SK-N-SH (cell line): ENCODE data around the gene TMOD3. TPM values are rescaled to one million over a fixed set of nuclear protein-coding genes. Genes with fewer than 3 reads are reported as not detected.

Experiments
- CTCF ChIA-PET: fragments of 300-600, 350-600 bp; formaldehyde crosslinking; extraction: SDS; loops from one replicate; lab custom pipeline; 2021; lab: Yijun Ruan, JAX
- POLR2A ChIA-PET: fragments of 350-600 bp; sonication (Branson Sonifier 250); formaldehyde crosslinking; extraction: SDS; loops from one replicate; lab custom pipeline; 2020; ENCODE audit warnings: antibody characterized with exemption, inconsistent platforms; lab: Yijun Ruan, JAX
- DNase-seq: peaks from one replicate; pipeline ENCODE4 v3.0.0; 2012
- H2AFZ ChIP-seq: fragments of 200-600 bp; sonication (generic); 2 replicates; pipeline ENCODE4 v1.8.1; 2016; ENCODE audit warnings: antibody characterized with exemption, mild to moderate bottlenecking, low read depth
- H3F3A ChIP-seq: fragments of 200-600 bp; sonication (generic); replicated peaks from 2 replicates; pipeline ENCODE3; 2016; ENCODE audit warnings: antibody characterized with exemption, mild to moderate bottlenecking; ENCODE audit not compliant: insufficient read depth
- H3K27ac ChIP-seq, 2 experiments: fragments of 200-500 bp in 1 of 2; fragments of 200-600 bp in 1 of 2; sonication (Bioruptor generic) in 1 of 2; sonication (generic), shearing (Covaris generic) in 1 of 2; 2 replicates each; pipeline versions ENCODE4 v1.5.1 to v1.6.1; 2014 to 2016; ENCODE audit warnings: low read depth in 2 of 2, inconsistent platforms in 1 of 2, low read length in 1 of 2, mild to moderate bottlenecking in 1 of 2, mixed read lengths in 1 of 2
- H3K27me3 ChIP-seq: fragments of 200-600 bp; sonication (generic), shearing (Covaris generic); 2 replicates; pipeline ENCODE4 v1.6.1; 2016; ENCODE audit warnings: mixed run types; ENCODE audit not compliant: insufficient read depth
- H3K36me3 ChIP-seq, 2 experiments: fragments of 200-500 bp in 1 of 2; fragments of 200-600 bp in 1 of 2; sonication (Bioruptor generic) in 1 of 2; sonication (generic) in 1 of 2; replicated peaks in 1 of 2; 2 replicates each; pipeline versions ENCODE3 to v1.5.1; 2014 to 2016; ENCODE audit warnings: low read length in 1 of 2, mild to moderate bottlenecking in 1 of 2; ENCODE audit not compliant: insufficient read depth in 2 of 2, control insufficient read depth in 1 of 2
- H3K4me1 ChIP-seq, 2 experiments: fragments of 200-500 bp in 1 of 2; fragments of 200-600 bp in 1 of 2; sonication (Bioruptor generic) in 1 of 2; sonication (generic), shearing (Covaris generic) in 1 of 2; 2 replicates each; pipeline versions ENCODE4 v1.5.1 to v1.6.1; 2014 to 2016; ENCODE audit warnings: low read depth in 1 of 2, low read length in 1 of 2, mixed run types in 1 of 2; ENCODE audit not compliant: insufficient read depth in 2 of 2, control insufficient read depth in 1 of 2
- H3K4me2 ChIP-seq: fragments of 200-600 bp; sonication (generic), shearing (Covaris generic); 2 replicates; pipeline ENCODE4 v1.6.1; 2017; ENCODE audit warnings: mixed run types
- H3K4me3 ChIP-seq, 2 experiments: fragments of 200-500 bp in 1 of 2; fragments of 200-600 bp in 1 of 2; sonication (Bioruptor generic) in 1 of 2; sonication (generic), shearing (Covaris generic) in 1 of 2; 2 replicates each; pipeline versions ENCODE4 v1.5.1 to v1.8.1; 2014 to 2016; ENCODE audit warnings: low read depth in 2 of 2, inconsistent platforms in 1 of 2, low read length in 1 of 2, mild to moderate bottlenecking in 1 of 2, mixed read lengths in 1 of 2, moderate library complexity in 1 of 2
- H3K79me2 ChIP-seq: fragments of 200-600 bp; sonication (generic); 2 replicates; pipeline ENCODE4 v1.8.1; 2017; ENCODE audit warnings: mild to moderate bottlenecking; ENCODE audit not compliant: insufficient read depth
- H3K9ac ChIP-seq: fragments of 200-600 bp; sonication (generic); 2 replicates; pipeline ENCODE4 v1.6.1; 2017; ENCODE audit warnings: mixed run types
- H3K9me2 ChIP-seq: fragments of 200-600 bp; sonication (generic); 2 replicates; pipeline ENCODE4 v1.6.1; 2017; ENCODE audit warnings: mixed run types
- H3K9me3 ChIP-seq: fragments of 200-600 bp; sonication (generic); 2 replicates; pipeline ENCODE4 v1.6.1; 2017; ENCODE audit warnings: mixed run types, mild to moderate bottlenecking, moderate library complexity
- H4K20me1 ChIP-seq: fragments of 200-600 bp; sonication (generic); 2 replicates; pipeline ENCODE4 v1.6.1; 2017; ENCODE audit warnings: mild to moderate bottlenecking, mixed run types; ENCODE audit not compliant: insufficient read depth
- EZH2phosphoT487 ChIP-seq: fragments of 200-600 bp; sonication (generic); IDR thresholded peaks from 2 replicates; pipeline ENCODE4 v1.6.1; 2017; ENCODE audit warnings: low read depth, mixed run types, mild to moderate bottlenecking, antibody characterized with exemption, moderate library complexity, borderline replicate concordance
- FOSL2 ChIP-seq: IDR thresholded peaks from 2 replicates; pipeline ENCODE4 v1.4.0; 2012; ENCODE audit warnings: low read depth, mild to moderate bottlenecking, moderate library complexity, borderline replicate concordance
- FOXM1 ChIP-seq: IDR thresholded peaks from 2 replicates; pipeline ENCODE4 v1.4.0; 2012; ENCODE audit warnings: low read depth, mild to moderate bottlenecking
- JUND ChIP-seq: IDR thresholded peaks from 2 replicates; pipeline ENCODE4 v1.4.0; 2012
- MEF2A ChIP-seq: IDR thresholded peaks from 2 replicates; pipeline ENCODE4 v1.4.0; 2012; ENCODE audit warnings: low read depth, borderline replicate concordance
- MXI1 ChIP-seq: IDR thresholded peaks from 2 replicates; pipeline ENCODE4 v1.6.1; 2012; ENCODE audit warnings: mild to moderate bottlenecking, low read depth, low read length, improper control_type of control experiment
- NRF1 ChIP-seq: IDR thresholded peaks from 2 replicates; pipeline ENCODE4 v1.6.1; 2012; ENCODE audit warnings: low read depth, mild to moderate bottlenecking, low read length
- POLR2AphosphoS5 ChIP-seq: IDR thresholded peaks from 2 replicates; pipeline ENCODE4 v1.6.1; 2012; ENCODE audit warnings: low read depth, low read length
- RAD21 ChIP-seq: IDR thresholded peaks from 2 replicates; pipeline ENCODE4 v1.6.1; 2012; ENCODE audit warnings: mild to moderate bottlenecking, low read length
- RXRA ChIP-seq: IDR thresholded peaks from 2 replicates; pipeline ENCODE4 v1.4.0; 2012; ENCODE audit warnings: low read depth, mild to moderate bottlenecking, borderline replicate concordance
- SMC3 ChIP-seq: IDR thresholded peaks from 2 replicates; pipeline ENCODE4 v1.6.1; 2012; ENCODE audit warnings: low read depth, low read length, improper control_type of control experiment
- TAF1 ChIP-seq: IDR thresholded peaks from 2 replicates; pipeline ENCODE4 v1.6.1; 2012; ENCODE audit warnings: low read depth, mild to moderate bottlenecking, low read length, moderate library complexity, borderline replicate concordance
- YY1 ChIP-seq: IDR thresholded peaks from 2 replicates; pipeline ENCODE4 v1.4.0; 2012; ENCODE audit warnings: low read depth, mild to moderate bottlenecking
- WGBS: methylation state at CpG from one replicate; pipeline ENCODE4 v1.1.6; 2017; ENCODE audit warnings: low lambda C conversion rate; 5-methylcytosine and 5-hydroxymethylcytosine counted together
- polyA plus RNA-seq, 3 experiments: library from polyadenylated mRNA; depleted of rRNA; stranded (reverse); fragments of >200 nt; gene quantifications; 2 replicates each; pipeline ENCODE4 v1.2.3, GENCODE V29; 2012
- TF ChIP-seq, protein P1 (sequence below): fragments of 200-600 bp; sonication (generic); IDR thresholded peaks from 2 replicates; pipeline ENCODE4 v1.6.1; 2017; ENCODE audit warnings: antibody characterized with exemption, mild to moderate bottlenecking, moderate library complexity
- TF ChIP-seq, protein P2 (sequence below): IDR thresholded peaks from 2 replicates; pipeline ENCODE4 v1.6.1; 2012; ENCODE audit warnings: mild to moderate bottlenecking, low read depth, low read length, moderate library complexity
- TF ChIP-seq, protein P3 (sequence below): IDR thresholded peaks from 2 replicates; pipeline ENCODE4; 2012
- TF ChIP-seq, protein P4 (sequence below): IDR thresholded peaks from 2 replicates; pipeline ENCODE4 v1.4.0; 2012; ENCODE audit warnings: low read depth
- TF ChIP-seq, protein P5 (sequence below): IDR thresholded peaks from 2 replicates; pipeline ENCODE4 v1.4.0; 2012; ENCODE audit warnings: low read depth, borderline replicate concordance
- TF ChIP-seq, protein P6 (sequence below): fragments of 150-350 bp; IDR thresholded peaks from 2 replicates; pipeline ENCODE4 v1.6.1; 2017; ENCODE audit warnings: antibody characterized with exemption, low read length, low read depth, borderline replicate concordance
- TF ChIP-seq, protein P7 (sequence below): IDR thresholded peaks from 2 replicates; pipeline ENCODE4 v1.4.0; 2012; ENCODE audit warnings: low read depth, borderline replicate concordance

The TMOD3 gene
- polyA plus RNA-seq (2012; rRNA removed) = 6.0 and 7.6 TPM in 2 replicates
- polyA plus RNA-seq (2012; cell fraction: cytosol; rRNA removed) = 10.1 and 12.7 TPM in 2 replicates
- 3.8 and 7.2 TPM in 2 replicates for polyA plus RNA-seq (2012; cell fraction: nucleus; rRNA removed)

DNA sequence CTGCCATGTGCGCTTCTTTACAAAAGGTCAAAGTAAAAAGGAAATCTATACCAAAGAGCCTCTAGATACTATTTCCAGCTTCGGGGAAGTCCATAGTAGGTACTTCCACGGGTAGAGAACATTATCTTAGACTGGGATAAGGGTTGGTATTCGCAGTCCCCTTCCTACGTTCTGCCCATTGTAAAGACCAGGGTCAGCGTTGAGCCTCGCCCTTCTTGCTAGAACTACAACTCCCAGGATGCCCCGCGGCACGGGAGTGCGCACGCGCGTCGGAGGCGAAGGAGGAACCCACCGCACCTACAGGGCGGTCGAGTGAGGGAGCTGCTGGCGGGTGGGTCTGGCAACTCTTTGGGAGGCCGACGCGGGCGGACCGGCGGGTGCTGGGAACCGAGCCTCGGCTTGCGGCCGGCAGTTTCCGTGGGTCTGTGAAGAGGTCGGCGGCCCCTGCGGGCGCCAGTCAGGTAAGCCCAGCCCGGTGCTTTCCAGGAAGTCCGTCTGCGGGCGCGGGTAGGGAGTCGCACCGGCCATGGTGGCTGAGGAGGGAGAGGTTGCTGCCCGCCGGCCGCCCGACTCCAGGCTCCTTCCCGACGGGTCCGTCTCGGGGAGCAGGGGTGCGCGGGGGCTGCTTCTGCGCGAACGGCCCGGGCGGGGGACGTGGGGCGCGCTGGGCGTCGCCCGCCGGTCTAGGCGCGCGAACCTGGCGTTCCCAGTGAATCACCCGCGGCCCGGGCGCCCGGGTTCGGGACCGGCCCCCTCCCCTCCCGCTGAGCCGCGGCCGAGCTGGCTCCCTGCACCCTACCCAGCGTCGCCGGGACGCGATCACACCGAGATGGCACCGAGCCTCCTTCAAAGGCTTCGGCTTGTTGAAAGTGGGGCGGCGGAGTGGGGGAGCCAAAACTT is at the start of gene TMOD3:
Gene TMOD3, plus strand, starts transcription at position 278 of the 900 bp plus-strand sequence. CDS start 33,232 bp downstream, outside the sequence.
- Histone ChIP-seq H3K9me3 (no peaks in the 10 kb centered on the region), H2AFZ (peak within 1 kb of the TSS; percentile 27), H3K4me3 (peak within 1 kb of the TSS; percentile 66 to 75), H4K20me1 (peaks cover 39% of the 10 kb centered on the region), H3K79me2 (peaks cover 52% of the 10 kb centered on the region), H3K27ac (peak within 1 kb of the TSS; percentile 76 to 79), H3K36me3 (peaks cover 0 to 4% of the 10 kb centered on the region in 2 experiments), H3K9ac (peak within 1 kb of the TSS; percentile 84), H3K4me2 (peak within 1 kb of the TSS; percentile 79), H3F3A (peaks cover 12% of the 10 kb centered on the region), H3K9me2 (no peaks in the 10 kb centered on the region), H3K4me1 (peaks cover 7 to 16% of the 10 kb centered on the region in 2 experiments; a peak in 3 of 4 replicates), H3K27me3 (no peaks in the 10 kb centered on the region)
- ChIA-PET CTCF (interaction anchor here (0.6 to 1.0 kb wide), 2 partner anchors 30 to 137 kb away, joined by 3 read pairs; no protein-coding TSS in a partner anchor), POLR2A (interaction anchor here (1.5 kb wide), 1 partner anchor 9 kb away, joined by 6 read pairs; no protein-coding TSS in a partner anchor)
- DNase-seq = peak; percentile 95
- 6% methylated on average over 23 of the region's 89 CpGs for WGBS
- TF ChIP-seq MEF2A = no peak
- TF ChIP-seq EZH2phosphoT487 = no peak
- TF ChIP-seq, protein P1, sequence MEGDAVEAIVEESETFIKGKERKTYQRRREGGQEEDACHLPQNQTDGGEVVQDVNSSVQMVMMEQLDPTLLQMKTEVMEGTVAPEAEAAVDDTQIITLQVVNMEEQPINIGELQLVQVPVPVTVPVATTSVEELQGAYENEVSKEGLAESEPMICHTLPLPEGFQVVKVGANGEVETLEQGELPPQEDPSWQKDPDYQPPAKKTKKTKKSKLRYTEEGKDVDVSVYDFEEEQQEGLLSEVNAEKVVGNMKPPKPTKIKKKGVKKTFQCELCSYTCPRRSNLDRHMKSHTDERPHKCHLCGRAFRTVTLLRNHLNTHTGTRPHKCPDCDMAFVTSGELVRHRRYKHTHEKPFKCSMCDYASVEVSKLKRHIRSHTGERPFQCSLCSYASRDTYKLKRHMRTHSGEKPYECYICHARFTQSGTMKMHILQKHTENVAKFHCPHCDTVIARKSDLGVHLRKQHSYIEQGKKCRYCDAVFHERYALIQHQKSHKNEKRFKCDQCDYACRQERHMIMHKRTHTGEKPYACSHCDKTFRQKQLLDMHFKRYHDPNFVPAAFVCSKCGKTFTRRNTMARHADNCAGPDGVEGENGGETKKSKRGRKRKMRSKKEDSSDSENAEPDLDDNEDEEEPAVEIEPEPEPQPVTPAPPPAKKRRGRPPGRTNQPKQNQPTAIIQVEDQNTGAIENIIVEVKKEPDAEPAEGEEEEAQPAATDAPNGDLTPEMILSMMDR = no peak
- TF ChIP-seq, protein P2, sequence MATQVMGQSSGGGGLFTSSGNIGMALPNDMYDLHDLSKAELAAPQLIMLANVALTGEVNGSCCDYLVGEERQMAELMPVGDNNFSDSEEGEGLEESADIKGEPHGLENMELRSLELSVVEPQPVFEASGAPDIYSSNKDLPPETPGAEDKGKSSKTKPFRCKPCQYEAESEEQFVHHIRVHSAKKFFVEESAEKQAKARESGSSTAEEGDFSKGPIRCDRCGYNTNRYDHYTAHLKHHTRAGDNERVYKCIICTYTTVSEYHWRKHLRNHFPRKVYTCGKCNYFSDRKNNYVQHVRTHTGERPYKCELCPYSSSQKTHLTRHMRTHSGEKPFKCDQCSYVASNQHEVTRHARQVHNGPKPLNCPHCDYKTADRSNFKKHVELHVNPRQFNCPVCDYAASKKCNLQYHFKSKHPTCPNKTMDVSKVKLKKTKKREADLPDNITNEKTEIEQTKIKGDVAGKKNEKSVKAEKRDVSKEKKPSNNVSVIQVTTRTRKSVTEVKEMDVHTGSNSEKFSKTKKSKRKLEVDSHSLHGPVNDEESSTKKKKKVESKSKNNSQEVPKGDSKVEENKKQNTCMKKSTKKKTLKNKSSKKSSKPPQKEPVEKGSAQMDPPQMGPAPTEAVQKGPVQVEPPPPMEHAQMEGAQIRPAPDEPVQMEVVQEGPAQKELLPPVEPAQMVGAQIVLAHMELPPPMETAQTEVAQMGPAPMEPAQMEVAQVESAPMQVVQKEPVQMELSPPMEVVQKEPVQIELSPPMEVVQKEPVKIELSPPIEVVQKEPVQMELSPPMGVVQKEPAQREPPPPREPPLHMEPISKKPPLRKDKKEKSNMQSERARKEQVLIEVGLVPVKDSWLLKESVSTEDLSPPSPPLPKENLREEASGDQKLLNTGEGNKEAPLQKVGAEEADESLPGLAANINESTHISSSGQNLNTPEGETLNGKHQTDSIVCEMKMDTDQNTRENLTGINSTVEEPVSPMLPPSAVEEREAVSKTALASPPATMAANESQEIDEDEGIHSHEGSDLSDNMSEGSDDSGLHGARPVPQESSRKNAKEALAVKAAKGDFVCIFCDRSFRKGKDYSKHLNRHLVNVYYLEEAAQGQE = no peak
- no peak for TF ChIP-seq FOSL2
- no peak for TF ChIP-seq RAD21
- peak; percentile 96 for TF ChIP-seq POLR2AphosphoS5
- TF ChIP-seq, protein P3, sequence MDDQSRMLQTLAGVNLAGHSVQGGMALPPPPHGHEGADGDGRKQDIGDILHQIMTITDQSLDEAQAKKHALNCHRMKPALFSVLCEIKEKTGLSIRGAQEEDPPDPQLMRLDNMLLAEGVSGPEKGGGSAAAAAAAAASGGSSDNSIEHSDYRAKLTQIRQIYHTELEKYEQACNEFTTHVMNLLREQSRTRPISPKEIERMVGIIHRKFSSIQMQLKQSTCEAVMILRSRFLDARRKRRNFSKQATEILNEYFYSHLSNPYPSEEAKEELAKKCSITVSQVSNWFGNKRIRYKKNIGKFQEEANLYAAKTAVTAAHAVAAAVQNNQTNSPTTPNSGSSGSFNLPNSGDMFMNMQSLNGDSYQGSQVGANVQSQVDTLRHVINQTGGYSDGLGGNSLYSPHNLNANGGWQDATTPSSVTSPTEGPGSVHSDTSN = no peak
- no peak for TF ChIP-seq RXRA
- TF ChIP-seq JUND = no peak
- TF ChIP-seq MXI1 = no peak; the same call in 1 of the 2 replicates
- TF ChIP-seq SMC3 = no peak
- peak; percentile 51; the same call in 1 of the 2 replicates for TF ChIP-seq TAF1
- TF ChIP-seq, protein P4, sequence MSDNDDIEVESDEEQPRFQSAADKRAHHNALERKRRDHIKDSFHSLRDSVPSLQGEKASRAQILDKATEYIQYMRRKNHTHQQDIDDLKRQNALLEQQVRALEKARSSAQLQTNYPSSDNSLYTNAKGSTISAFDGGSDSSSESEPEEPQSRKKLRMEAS = no peak
- TF ChIP-seq, protein P5, sequence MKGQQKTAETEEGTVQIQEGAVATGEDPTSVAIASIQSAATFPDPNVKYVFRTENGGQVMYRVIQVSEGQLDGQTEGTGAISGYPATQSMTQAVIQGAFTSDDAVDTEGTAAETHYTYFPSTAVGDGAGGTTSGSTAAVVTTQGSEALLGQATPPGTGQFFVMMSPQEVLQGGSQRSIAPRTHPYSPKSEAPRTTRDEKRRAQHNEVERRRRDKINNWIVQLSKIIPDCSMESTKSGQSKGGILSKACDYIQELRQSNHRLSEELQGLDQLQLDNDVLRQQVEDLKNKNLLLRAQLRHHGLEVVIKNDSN = no peak
- no peak for TF ChIP-seq FOXM1
- TF ChIP-seq YY1 = peak; percentile 70; the same call in 1 of the 2 replicates
- TF ChIP-seq, protein P6, sequence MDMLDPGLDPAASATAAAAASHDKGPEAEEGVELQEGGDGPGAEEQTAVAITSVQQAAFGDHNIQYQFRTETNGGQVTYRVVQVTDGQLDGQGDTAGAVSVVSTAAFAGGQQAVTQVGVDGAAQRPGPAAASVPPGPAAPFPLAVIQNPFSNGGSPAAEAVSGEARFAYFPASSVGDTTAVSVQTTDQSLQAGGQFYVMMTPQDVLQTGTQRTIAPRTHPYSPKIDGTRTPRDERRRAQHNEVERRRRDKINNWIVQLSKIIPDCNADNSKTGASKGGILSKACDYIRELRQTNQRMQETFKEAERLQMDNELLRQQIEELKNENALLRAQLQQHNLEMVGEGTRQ = no peak
- TF ChIP-seq, protein P7, sequence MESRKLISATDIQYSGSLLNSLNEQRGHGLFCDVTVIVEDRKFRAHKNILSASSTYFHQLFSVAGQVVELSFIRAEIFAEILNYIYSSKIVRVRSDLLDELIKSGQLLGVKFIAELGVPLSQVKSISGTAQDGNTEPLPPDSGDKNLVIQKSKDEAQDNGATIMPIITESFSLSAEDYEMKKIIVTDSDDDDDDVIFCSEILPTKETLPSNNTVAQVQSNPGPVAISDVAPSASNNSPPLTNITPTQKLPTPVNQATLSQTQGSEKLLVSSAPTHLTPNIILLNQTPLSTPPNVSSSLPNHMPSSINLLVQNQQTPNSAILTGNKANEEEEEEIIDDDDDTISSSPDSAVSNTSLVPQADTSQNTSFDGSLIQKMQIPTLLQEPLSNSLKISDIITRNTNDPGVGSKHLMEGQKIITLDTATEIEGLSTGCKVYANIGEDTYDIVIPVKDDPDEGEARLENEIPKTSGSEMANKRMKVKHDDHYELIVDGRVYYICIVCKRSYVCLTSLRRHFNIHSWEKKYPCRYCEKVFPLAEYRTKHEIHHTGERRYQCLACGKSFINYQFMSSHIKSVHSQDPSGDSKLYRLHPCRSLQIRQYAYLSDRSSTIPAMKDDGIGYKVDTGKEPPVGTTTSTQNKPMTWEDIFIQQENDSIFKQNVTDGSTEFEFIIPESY = no peak
- TF ChIP-seq NRF1 = peak; percentile 72
